ENCODE results near the gene BCAS3.

BCAS3 gene

GRCh38 chr17:61394630-61395408, 717.2 kb downstream of the BCAS3 start:
- DNase-seq: no peak

DNA sequence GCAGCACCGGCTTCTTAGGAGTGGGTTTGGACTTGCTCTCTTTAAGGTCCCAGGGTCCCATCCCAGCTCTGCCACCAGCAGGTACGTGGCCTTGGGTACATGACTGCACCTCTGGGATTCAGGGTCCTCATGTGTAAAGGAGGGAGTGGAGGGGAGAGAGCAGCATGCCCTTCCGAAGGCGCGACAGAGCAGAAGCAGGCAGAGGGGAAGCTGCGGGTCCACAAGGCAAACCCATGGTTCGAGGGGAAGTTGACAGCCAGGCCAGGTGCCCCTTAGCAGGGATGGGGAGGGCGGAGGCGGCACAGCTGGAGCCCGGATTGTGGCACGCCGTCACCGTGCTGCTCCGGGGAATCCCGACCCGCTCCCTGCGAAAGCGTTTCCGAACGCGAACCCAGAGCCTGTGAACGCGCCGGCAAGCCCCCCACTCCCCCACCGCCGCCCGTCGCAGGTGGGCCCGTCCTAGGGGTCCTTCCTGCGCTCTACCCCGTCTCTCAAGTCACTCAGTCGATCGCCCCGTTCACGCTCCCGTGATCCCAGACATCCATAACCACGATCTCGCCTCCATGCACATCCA, 717.8 kb downstream of the BCAS3 start:
- DNase-seq: no peak

GRCh38 chr17:61395983-61396585, 718.4 kb downstream of the BCAS3 start:
- no peak for DNase-seq

DNA sequence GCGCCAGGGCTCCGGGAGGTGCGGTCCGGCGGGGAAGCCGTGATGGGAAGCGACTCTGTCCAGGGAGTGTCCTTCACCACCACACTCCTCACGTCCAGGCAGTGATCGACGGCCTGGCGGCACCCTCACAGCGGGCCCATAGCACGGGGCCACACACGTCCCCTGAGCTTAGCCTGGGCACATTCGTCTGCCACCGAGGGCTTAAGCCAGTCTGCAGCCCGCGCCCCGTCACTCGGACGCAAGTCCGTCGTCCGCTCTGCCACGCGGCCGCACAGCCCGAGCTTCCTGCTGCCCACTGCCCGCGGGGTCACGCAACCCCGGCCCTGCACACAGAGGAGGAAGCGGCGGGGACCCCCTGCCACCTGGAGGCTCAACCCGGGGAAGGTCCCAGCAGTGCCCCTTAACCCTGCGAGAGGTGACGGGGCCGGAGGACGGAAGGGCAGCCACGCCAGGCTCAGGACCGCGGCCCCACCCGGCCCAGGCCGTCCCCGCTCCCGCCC, 719.0 kb downstream of the BCAS3 start:
- no peak for DNase-seq

- DNase-seq: no peak
Observed at GRCh38 chr17:61397086-61397842, 719.6 kb downstream of the BCAS3 start.

- no peak for DNase-seq
Observed at GRCh38 chr17:61398721-61399130, 721.1 kb downstream of the BCAS3 start.

- DNase-seq: no peak
Observed at GRCh38 chr17:61399131-61400065, 721.7 kb downstream of the BCAS3 start, which contains the start of gene TBX2. TSS of gene TBX2 (plus strand) at chr17:61399843. CDS start at chr17:61400177, 334 bp downstream.

DNA sequence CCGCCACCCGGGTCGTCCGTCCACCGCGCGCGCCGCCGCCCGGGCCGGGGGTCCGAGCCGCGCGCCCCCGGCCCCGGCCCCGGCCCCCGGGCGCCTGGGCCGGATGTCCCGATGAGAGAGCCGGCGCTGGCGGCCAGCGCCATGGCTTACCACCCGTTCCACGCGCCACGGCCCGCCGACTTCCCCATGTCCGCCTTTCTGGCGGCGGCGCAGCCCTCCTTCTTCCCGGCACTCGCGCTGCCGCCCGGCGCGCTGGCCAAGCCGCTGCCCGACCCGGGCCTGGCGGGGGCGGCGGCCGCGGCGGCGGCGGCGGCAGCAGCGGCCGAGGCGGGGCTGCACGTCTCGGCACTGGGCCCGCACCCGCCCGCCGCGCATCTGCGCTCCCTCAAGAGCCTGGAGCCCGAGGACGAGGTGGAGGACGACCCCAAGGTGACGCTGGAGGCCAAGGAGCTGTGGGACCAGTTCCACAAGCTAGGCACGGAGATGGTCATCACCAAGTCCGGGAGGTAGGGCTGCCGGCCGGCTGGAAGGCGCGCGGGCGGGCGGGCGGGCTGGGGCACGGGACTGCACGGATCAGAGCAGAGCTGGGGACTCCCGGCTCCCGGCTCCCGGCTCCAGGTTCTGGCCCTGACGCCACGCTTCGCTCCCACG, 722.5 kb downstream of the BCAS3 start:
- DNase-seq: no peak

DNA sequence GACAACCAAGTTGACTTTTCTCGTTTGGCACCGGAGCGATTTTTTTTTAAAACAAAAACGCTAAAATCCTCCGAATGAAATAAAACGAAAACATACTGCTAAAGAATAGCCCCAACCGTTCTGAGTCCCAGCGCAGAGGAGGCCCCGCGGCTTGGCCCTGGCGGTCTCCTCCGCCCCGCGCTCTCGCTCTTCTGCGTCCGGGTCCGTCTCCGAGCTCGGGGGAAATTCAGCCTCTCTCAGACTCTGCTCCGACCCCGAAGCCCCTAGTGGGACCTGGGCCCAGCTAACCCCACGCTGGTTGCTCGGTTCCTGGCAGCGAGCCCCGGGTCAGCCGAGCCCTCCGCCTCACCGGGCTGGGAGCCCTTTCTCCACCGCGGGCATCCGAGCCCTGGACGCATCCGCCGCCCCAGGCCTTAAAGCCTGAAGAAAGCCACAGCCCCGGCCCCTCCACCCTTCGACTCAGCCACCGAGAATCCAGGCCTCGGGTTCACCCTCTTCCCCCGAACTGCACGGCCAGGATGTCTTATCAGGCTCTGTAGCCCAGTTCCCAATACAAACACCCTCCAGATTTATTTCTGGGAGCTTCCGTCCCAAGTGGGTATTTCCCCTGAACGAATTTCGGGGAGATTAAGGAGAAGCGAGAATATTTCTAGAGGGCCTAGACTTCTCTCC, 723.2 kb downstream of the BCAS3 start:
- no peak for DNase-seq

GRCh38 chr17:61401389-61402072, 723.9 kb downstream of the BCAS3 start:
- no peak for DNase-seq

- DNase-seq: no peak
Observed at GRCh38 chr17:61402073-61402541, 724.5 kb downstream of the BCAS3 start.

DNA sequence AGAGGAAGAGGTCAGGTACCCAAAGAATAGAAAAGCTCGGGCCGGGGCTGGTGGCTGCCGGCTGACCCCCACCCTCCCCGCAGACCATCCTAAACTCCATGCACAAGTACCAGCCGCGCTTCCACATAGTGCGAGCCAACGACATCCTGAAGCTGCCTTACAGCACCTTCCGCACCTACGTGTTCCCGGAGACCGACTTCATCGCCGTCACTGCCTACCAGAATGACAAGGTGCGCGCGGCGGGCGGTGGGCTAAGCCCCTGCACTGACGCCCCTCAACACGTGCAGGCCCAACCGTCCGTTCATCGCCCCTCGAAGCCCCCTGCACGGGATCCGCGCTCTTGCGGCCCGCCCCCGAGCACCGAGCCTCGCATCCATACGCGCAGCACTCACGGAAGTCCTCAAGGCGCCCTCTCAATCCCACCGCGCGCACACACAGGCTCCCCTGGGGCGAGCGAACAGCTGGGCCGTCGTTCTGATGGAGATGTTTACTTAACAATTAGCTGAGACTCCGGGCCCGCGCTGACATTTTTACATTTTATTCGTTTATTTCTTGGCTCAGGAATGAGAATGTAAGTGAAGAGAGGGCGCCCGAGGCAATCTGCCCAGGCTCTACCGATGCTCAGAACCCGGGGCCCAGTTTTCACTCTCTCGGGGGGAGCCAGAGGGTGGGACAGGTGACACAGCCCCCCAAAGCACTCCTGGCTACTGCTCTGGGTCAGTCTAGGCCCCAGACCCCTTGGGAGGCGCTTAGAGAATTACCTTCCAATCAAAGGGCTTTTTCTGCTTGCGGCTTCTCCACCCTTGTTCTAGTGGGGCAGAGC, 725.5 kb downstream of the BCAS3 start:
- no peak for DNase-seq

GRCh38 chr17:61403801-61404662, 726.4 kb downstream of the BCAS3 start:
- no peak for DNase-seq

DNA sequence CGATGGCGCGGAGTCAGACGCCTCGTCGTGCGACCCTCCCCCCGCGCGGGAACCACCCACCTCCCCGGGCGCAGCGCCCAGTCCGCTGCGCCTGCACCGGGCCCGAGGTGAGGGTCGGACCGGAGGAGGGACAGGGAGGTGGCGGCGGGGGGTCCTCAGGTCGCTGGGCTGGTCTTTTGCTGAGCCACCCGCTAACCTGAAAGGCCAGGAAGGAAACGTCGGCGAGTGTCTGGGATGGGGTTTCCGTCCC, 726.9 kb downstream of the BCAS3 start:
- DNase-seq: no peak

GRCh38 chr17:61404913-61405685, 727.4 kb downstream of the BCAS3 start:
- DNase-seq: no peak

GRCh38 chr17:61405686-61406536, 728.3 kb downstream of the BCAS3 start:
- DNase-seq: no peak

- DNase-seq: no peak
Observed at GRCh38 chr17:61406537-61406845, 728.8 kb downstream of the BCAS3 start.
